NCI-H2171 (cell line): Measurements from ENCODE around the gene PANX2.

Experiments used
- DNase-seq: peaks from one replicate; lab custom pipeline; 2025; lab: John Stamatoyannopoulos, UW

The PANX2 gene

GRCh38 chr22:50171319-50171964 lies 911 bp downstream of the PANX2 start:
- no peak for DNase-seq

GRCh38 chr22:50171965-50172421 lies 1.5 kb downstream of the PANX2 start:
- DNase-seq = no peak

GRCh38 chr22:50173311-50173982 lies 2.9 kb downstream of the PANX2 start:
- no peak for DNase-seq

- DNase-seq = no peak
Measured at GRCh38 chr22:50173983-50174355, 3.4 kb downstream of the PANX2 start.

GRCh38 chr22:50174382-50175190 lies 4.1 kb downstream of the PANX2 start:
- no peak for DNase-seq

GRCh38 chr22:50175191-50175461 lies 4.6 kb downstream of the PANX2 start:
- DNase-seq = no peak

GRCh38 chr22:50175921-50176849 lies 5.7 kb downstream of the PANX2 start:
- DNase-seq = no peak

GRCh38 chr22:50176850-50177536 lies 6.5 kb downstream of the PANX2 start:
- no peak for DNase-seq

- no peak for DNase-seq
Measured at GRCh38 chr22:50177537-50178470, 7.3 kb downstream of the PANX2 start.

GRCh38 chr22:50178471-50178864 lies 7.9 kb downstream of the PANX2 start:
- DNase-seq = no peak

- DNase-seq = no peak
Measured at GRCh38 chr22:50178871-50179869, 8.6 kb downstream of the PANX2 start.

GRCh38 chr22:50179937-50180726 lies 9.6 kb downstream of the PANX2 start:
- no peak for DNase-seq

GRCh38 chr22:50180727-50181521 lies 10.4 kb downstream of the PANX2 start:
- no peak for DNase-seq

GRCh38 chr22:50182176-50183081 lies 11.9 kb downstream of the PANX2 start:
- no peak for DNase-seq

GRCh38 chr22:50183141-50183971 lies 12.8 kb downstream of the PANX2 start:
- DNase-seq = no peak
